GM10266 (cell line): ENCODE measurements around the gene FRZB.
"Not testable (repeated sequence)": the region's sequence is repeated elsewhere in the genome, so short reads cannot be mapped to it uniquely, and the experiment has no call there.

Source experiments
- DNase-seq: peaks from one replicate; pipeline ENCODE4 v3.0.0; 2012; ENCODE audit errors: extremely low spot score
- CTCF ChIP-seq: IDR thresholded peaks from 2 replicates; pipeline ENCODE4 v1.5.1; 2012; ENCODE audit warnings: mild to moderate bottlenecking, low read depth; ENCODE audit not compliant: control insufficient read depth, insufficient read depth; ENCODE audit errors: missing control alignments

Gene FRZB

DNA sequence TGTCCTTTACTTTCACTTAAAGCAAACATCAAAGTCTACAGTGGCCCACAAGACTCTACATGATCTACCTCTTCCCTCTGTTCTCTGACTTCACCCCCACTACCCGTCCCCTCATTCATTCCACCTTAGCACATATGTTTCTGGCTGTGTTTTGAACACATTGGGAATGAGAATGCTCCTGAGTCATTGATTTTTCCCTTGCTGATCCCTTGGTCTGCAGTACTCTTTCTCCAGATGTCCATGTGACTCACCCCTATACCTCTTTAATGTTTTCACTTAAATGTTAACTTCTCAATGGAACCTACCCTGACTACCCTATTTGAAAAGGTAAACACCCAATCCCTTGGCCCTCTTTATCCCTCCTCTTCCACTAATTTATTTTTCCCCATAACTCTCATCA lies 30.7 kb upstream of the FRZB start:
- no peak for TF ChIP-seq CTCF
- DNase-seq = no peak

DNA sequence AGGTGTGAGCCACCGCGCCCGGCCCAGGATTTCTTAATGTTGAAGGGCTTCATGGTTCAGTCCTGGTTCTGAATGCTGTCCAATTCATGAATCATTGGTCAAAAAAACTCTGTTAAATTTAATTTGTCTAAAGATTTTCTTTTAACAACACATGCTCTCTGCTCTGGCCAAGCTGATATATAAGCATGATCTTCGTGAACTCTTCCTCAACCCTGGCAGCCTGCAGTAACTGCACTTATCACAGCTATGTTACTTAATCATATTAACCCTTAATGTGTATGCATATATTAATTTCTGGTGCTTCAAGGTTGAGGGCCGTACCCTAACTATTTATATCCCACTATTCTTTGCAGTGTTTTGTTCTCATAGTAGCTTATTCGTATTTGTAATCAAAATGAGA lies 29.4 kb upstream of the FRZB start:
- DNase-seq = no peak
- TF ChIP-seq CTCF = no peak

- no peak for TF ChIP-seq CTCF
- no peak for DNase-seq
Measured at GRCh38 chr2:182895169-182895568, 28.7 kb upstream of the FRZB start.

GRCh38 chr2:182894174-182894573 lies 27.7 kb upstream of the FRZB start:
- no peak for TF ChIP-seq CTCF
- no peak for DNase-seq

DNA sequence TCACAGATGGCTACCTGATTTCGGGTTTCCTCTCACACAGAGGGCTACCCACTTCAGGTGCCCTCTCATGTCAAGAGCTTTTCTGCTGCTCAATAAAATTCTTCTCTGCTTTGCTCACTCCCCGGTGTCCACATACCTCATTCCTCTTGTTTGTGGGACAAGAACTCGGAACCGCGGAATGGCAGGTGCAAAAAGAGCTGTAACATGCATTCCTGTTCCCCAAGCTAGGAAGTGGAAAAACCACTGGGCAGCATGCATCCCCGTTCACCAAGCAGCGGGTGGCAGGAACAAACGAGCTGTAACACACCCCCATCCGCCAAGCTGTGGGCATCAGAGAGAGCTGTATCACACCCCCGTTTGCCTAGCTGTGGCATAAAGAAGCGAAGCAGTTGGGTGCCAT lies 27.2 kb upstream of the FRZB start:
- DNase-seq = no peak
- no peak for TF ChIP-seq CTCF

GRCh38 chr2:182893035-182893434 lies 26.6 kb upstream of the FRZB start:
- DNase-seq = not testable (repeated sequence)

GRCh38 chr2:182891611-182892010 lies 25.2 kb upstream of the FRZB start:
- DNase-seq = no peak
- no peak for TF ChIP-seq CTCF

- DNase-seq = no peak
- TF ChIP-seq CTCF = no peak
Measured at GRCh38 chr2:182890773-182891378, 24.4 kb upstream of the FRZB start.
